ENCODE results near the gene CGB1. TPM values are rescaled to one million over a fixed set of nuclear protein-coding genes. Genes with fewer than 3 reads are reported as not detected.

Gene CGB1
- total and polyA plus RNA-seq, 2 of the 8 experiments (the other 6 are each of a cell fraction or from before 2014, with no cell fraction given) = not detected

DNA sequence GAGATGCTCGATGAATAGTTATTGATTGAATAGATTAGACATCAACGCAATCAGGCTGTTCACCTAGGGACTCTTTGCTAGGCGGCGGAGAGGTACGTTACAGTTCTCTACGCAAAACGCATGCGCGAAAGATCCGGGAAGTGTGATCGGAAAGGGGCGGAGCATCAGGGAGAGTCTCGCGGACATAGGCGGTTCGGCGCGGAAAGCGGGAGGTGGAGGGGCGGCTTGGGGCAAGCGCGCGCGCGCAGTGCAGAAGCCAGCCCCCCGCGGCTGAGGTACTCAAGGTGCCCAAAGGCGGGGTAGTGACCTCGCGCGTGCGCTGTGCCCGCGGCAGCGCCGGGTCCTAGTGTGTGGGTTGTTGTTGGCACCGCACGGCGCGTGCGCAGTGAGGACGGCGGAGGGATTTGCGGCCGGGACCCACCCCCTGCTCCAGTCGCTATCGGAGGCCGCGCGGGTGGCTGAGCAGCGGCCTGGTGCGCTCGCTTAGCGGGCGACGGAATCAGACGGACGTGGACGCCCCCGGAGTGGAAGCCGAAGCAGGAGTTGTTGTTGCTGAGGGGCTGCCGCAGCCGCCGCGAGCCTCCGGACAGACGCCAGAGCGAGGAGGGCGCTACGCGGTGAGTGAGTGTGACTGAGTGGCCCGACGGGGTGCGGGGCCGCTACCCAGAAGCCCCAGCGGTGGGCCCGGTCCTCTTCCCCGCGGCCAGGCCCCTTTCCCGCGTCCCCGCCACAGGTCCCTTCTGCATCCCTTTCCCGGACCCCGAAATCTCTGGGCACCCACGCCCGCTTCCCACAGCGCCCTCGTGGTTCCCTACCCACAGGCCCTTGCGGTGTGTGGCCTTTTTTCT, 48.5 kb upstream of the CGB1 start, which contains the start of gene SNRNP70:
Gene SNRNP70, plus strand, starts transcription at position 432 of the 848 bp plus-strand sequence. CDS start 964 bp downstream, outside the sequence.
- no peak within 1 kb of the TSS for H3K23ac ChIP-seq (ENCODE audit: insufficient read length)
- CTCF ChIA-PET (ENCODE audit: partially characterized antibody) = no interaction called here
- H3K4ac ChIP-seq (replicated peaks; ENCODE audit: insufficient read length, low read depth, low read length) = peak within 1 kb of the TSS; percentile 87
- H3K9ac ChIP-seq (replicated peaks in 1 of 4; ENCODE audit: extremely low read depth in 1 of 4, low read depth in 3 of 4, low read length in 3 of 4) = peak within 1 kb of the TSS; percentile 91 to 98 (median 96)
- no peak within 1 kb of the TSS for H3K14ac ChIP-seq (ENCODE audit: insufficient read length)
- peaks cover 0 to 3% (median 0%) of the 10 kb centered on the region in 4 experiments; a peak in 1 of 7 replicates for H3K27me3 ChIP-seq (replicated peaks in 1 of 4; ENCODE audit: control insufficient read depth in 3 of 4, extremely low read depth in 1 of 4, insufficient read depth in 3 of 4, low read length in 3 of 4)
- peaks cover 33 to 42% of the 10 kb centered on the region in 2 experiments for H3K79me2 ChIP-seq (ENCODE audit: control insufficient read depth in 1 of 2, insufficient read depth in 2 of 2, low read length in 2 of 2)
- H4K91ac ChIP-seq (replicated peaks; ENCODE audit: insufficient read length, low read length) = peak within 1 kb of the TSS; percentile 69
- peak within 1 kb of the TSS; percentile 99 for H3K18ac ChIP-seq (ENCODE audit: extremely low read depth, low read length)
- H2BK15ac ChIP-seq (ENCODE audit: low read length) = no peak within 1 kb of the TSS
- H2BK5ac ChIP-seq (ENCODE audit: low read depth, low read length) = peak within 1 kb of the TSS; percentile 88
- H2AFZ ChIP-seq (ENCODE audit: low read length) = peak within 1 kb of the TSS; percentile 86
- POLR2A ChIA-PET (ENCODE audit: partially characterized antibody) = interaction anchor here (1.0 to 2.5 kb wide), 4 partner anchors 10 to 64 kb away, joined by 4 to 10 read pairs (median 6); no protein-coding TSS in a partner anchor
- H3K9me3 ChIP-seq (ENCODE audit: insufficient read depth in 2 of 2, low read depth in 1 of 2, low read length in 1 of 2) = no peaks in the 10 kb centered on the region
- no peak within 1 kb of the TSS for H2BK120ac ChIP-seq (replicated peaks; ENCODE audit: low read depth, low read length)
- H2BK20ac ChIP-seq (ENCODE audit: low read length) = no peak within 1 kb of the TSS
- peak within 1 kb of the TSS; percentile 96 for H4K8ac ChIP-seq (ENCODE audit: extremely low read depth, insufficient read depth, low read length)
- peaks cover 21% of the 10 kb centered on the region in 2 experiments for H4K20me1 ChIP-seq (replicated peaks in 1 of 2; ENCODE audit: control insufficient read depth in 1 of 2, insufficient read depth in 2 of 2, low read length in 2 of 2)
- DNase-seq (ENCODE audit: low read depth in 1 of 2, low spot score in 2 of 2) (peak; percentile 98 to 99), FAIRE-seq (no peak)
- H3K4me1 ChIP-seq (replicated peaks in 1 of 4; ENCODE audit: control insufficient read depth in 3 of 4, insufficient read depth in 4 of 4, low read length in 3 of 4) = peaks cover 4 to 6% (median 5%) of the 10 kb centered on the region in 4 experiments
- peak within 1 kb of the TSS; percentile 94 for H3K27ac ChIP-seq (ENCODE audit: low read depth, low read length)
- peak within 1 kb of the TSS; percentile 98 for H4K5ac ChIP-seq (ENCODE audit: insufficient read length, low read depth, low read length)
- peak within 1 kb of the TSS; percentile 94 for H3K56ac ChIP-seq (replicated peaks; ENCODE audit: insufficient read length, low read depth, low read length)
- peaks cover 10 to 35% (median 13%) of the 10 kb centered on the region in 4 experiments for H3K36me3 ChIP-seq (ENCODE audit: control insufficient read depth in 2 of 4, insufficient read depth in 4 of 4, low read length in 3 of 4)
- WGBS, 2 experiments (ENCODE audit: extremely low coverage in 1 of 2, insufficient coverage in 1 of 2, insufficient read length in 1 of 2, insufficient replicate concordance in 2 of 2, low coverage in 1 of 2, low lambda C conversion rate in 2 of 2, missing lambda C conversion rate in 1 of 2) = 1% methylated on average over 82 of the region's 89 CpGs; no CpG with 5 or more reads in 1 of the 2 experiments
- H2AK5ac ChIP-seq (ENCODE audit: low read depth, low read length) = no peak within 1 kb of the TSS
- peaks cover 14% of the 10 kb centered on the region; the same call in 1 of the 2 replicates for H3K23me2 ChIP-seq (ENCODE audit: low read depth, low read length)
- H3K4me2 ChIP-seq (ENCODE audit: insufficient read depth in 1 of 2, low read depth in 2 of 2, low read length in 2 of 2) = peak within 1 kb of the TSS; percentile 82 to 88
- H3K79me1 ChIP-seq (ENCODE audit: low read depth, low read length) = peaks cover 9% of the 10 kb centered on the region
- peak within 1 kb of the TSS; percentile 84 to 97 (median 90) for H3K4me3 ChIP-seq (ENCODE audit: extremely low read depth in 1 of 4, insufficient read depth in 2 of 4, low read depth in 3 of 4, low read length in 4 of 4)
- peak within 1 kb of the TSS; percentile 68; the same call in 1 of the 2 replicates for H2BK12ac ChIP-seq (ENCODE audit: low read depth, low read length)
- TF ChIP-seq SIN3A (conservative IDR thresholded peaks at IDR 0.05 in 1 of 2, IDR thresholded peaks at IDR 0.05 in 1 of 2; ENCODE audit: low read depth in 1 of 2, low read length in 2 of 2) = peak; percentile 61 to 64; a peak in 1 of 4 replicates
- TF ChIP-seq CHD2 (IDR thresholded peaks at IDR 0.05; ENCODE audit: low read length) = peak; percentile 96
- TF ChIP-seq, protein P1, sequence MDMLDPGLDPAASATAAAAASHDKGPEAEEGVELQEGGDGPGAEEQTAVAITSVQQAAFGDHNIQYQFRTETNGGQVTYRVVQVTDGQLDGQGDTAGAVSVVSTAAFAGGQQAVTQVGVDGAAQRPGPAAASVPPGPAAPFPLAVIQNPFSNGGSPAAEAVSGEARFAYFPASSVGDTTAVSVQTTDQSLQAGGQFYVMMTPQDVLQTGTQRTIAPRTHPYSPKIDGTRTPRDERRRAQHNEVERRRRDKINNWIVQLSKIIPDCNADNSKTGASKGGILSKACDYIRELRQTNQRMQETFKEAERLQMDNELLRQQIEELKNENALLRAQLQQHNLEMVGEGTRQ (IDR thresholded peaks at IDR 0.05; ENCODE audit: low read length) = no peak
- peak; percentile 88 for TF ChIP-seq ASH2L (IDR thresholded peaks at IDR 0.05; ENCODE audit: low read length)
- no peak for TF ChIP-seq BCL11A (IDR thresholded peaks at IDR 0.05; ENCODE audit: low read depth in 2 of 2, low read length in 2 of 2)
- TF ChIP-seq CREB1 (IDR thresholded peaks at IDR 0.05) = peak; percentile 83
- TF ChIP-seq CEBPB (IDR thresholded peaks at IDR 0.05; ENCODE audit: low read depth, low read length) = no peak
- no peak for TF ChIP-seq SRF (IDR thresholded peaks at IDR 0.05; ENCODE audit: low read depth, low read length)
- TF ChIP-seq CBX5 (IDR thresholded peaks at IDR 0.05; ENCODE audit: low read depth, low read length) = no peak
- TF ChIP-seq POLR2A (IDR thresholded peaks at IDR 0.05; ENCODE audit: control extremely low read depth in 1 of 2, low read depth in 2 of 2, low read length in 2 of 2) = peak; percentile 97 to 98
- TF ChIP-seq, protein P2, sequence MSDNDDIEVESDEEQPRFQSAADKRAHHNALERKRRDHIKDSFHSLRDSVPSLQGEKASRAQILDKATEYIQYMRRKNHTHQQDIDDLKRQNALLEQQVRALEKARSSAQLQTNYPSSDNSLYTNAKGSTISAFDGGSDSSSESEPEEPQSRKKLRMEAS (IDR thresholded peaks at IDR 0.05) = peak; percentile 52

Measured in H1 (cell line).